ENCODE measurements around the gene POFUT1. TPM values are rescaled to one million over a fixed set of nuclear protein-coding genes. Genes with fewer than 3 reads are reported as not detected.
"Not testable (repeated sequence)": the region's sequence is repeated elsewhere in the genome, so short reads cannot be mapped to it uniquely, and the experiment has no call there.

The POFUT1 gene
- total RNA-seq, 1 experiment from 2014 or later: 29.4 TPM

DNA sequence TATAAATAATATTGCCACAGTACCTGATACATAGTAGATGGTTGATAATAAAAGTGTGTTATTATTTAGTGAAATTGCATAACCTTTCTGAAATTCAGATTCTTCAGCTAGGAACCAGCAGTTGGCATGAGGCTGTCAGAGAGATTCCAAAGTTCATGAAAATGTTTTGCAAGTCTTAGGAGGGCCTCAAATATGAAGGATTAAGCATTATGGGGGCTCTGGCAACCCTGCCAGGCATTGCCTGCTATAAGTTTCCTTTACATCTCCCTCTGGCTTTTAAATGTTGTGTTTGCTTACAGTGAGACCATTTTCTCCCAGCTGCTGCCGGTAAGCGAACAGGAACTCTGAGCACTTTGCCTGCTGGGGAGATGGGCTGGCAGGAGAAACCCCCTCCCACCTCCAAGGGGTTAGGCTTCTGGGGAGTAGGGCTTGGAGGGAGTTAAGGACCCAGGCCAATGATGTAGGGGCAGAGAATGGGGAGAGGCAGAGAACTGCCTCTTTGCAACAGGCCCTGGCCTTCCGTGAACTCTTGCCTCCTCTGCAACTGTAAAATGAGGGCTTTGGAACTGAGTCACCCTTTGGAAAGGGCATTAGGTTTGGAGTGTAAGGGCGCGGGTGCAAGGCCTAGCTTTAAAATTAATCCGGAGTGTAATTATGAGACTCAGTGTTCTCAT, 36.6 kb downstream of the POFUT1 start (continued):
- TF ChIP-seq ZNF121 (CRISPR knock-in tag; IDR thresholded peaks at IDR 0.05) (no peak), ZNF232 (CRISPR knock-in tag; IDR thresholded peaks at IDR 0.05) (no peak)

DNA sequence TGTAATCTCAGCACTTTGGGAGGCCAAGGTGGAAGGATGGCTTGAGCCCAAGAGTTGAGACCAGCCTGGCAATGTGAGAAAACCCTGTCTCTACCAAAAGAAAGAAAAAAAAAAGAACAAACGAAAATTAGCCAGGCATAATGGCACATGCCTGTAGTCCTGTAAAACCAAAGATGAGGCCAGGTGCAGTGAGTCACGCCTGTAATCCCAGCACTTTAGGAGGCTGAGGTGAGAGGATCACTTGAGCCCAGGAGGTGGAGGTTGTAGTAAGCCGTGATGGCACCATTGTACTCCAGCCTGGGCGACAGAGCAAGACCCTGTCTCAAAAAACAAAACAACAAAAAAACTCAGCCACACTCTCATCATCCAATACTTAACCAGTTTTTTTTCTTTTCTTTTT, 37.3 kb downstream of the POFUT1 start:
- TF ChIP-seq ZMAT4 (CRISPR knock-in tag; IDR thresholded peaks at IDR 0.05): no peak
- no peak for TF ChIP-seq ZNF425 (CRISPR knock-in tag; conservative IDR thresholded peaks at IDR 0.05)
- TF ChIP-seq SP1 (CRISPR knock-in tag; conservative IDR thresholded peaks at IDR 0.05): no peak
- no peak for TF ChIP-seq JUN (CRISPR knock-in tag; IDR thresholded peaks at IDR 0.05)
- no peak for TF ChIP-seq SMAD3 (CRISPR knock-in tag; IDR thresholded peaks at IDR 0.05; ENCODE audit: borderline replicate concordance)
- TF ChIP-seq IRF2 (CRISPR knock-in tag; IDR thresholded peaks at IDR 0.05; ENCODE audit: borderline replicate concordance, low read depth): no peak
- TF ChIP-seq, protein P1, sequence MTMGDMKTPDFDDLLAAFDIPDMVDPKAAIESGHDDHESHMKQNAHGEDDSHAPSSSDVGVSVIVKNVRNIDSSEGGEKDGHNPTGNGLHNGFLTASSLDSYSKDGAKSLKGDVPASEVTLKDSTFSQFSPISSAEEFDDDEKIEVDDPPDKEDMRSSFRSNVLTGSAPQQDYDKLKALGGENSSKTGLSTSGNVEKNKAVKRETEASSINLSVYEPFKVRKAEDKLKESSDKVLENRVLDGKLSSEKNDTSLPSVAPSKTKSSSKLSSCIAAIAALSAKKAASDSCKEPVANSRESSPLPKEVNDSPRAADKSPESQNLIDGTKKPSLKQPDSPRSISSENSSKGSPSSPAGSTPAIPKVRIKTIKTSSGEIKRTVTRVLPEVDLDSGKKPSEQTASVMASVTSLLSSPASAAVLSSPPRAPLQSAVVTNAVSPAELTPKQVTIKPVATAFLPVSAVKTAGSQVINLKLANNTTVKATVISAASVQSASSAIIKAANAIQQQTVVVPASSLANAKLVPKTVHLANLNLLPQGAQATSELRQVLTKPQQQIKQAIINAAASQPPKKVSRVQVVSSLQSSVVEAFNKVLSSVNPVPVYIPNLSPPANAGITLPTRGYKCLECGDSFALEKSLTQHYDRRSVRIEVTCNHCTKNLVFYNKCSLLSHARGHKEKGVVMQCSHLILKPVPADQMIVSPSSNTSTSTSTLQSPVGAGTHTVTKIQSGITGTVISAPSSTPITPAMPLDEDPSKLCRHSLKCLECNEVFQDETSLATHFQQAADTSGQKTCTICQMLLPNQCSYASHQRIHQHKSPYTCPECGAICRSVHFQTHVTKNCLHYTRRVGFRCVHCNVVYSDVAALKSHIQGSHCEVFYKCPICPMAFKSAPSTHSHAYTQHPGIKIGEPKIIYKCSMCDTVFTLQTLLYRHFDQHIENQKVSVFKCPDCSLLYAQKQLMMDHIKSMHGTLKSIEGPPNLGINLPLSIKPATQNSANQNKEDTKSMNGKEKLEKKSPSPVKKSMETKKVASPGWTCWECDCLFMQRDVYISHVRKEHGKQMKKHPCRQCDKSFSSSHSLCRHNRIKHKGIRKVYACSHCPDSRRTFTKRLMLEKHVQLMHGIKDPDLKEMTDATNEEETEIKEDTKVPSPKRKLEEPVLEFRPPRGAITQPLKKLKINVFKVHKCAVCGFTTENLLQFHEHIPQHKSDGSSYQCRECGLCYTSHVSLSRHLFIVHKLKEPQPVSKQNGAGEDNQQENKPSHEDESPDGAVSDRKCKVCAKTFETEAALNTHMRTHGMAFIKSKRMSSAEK (CRISPR knock-in tag; IDR thresholded peaks at IDR 0.05; ENCODE audit: borderline replicate concordance): no peak
- TF ChIP-seq, protein P2, sequence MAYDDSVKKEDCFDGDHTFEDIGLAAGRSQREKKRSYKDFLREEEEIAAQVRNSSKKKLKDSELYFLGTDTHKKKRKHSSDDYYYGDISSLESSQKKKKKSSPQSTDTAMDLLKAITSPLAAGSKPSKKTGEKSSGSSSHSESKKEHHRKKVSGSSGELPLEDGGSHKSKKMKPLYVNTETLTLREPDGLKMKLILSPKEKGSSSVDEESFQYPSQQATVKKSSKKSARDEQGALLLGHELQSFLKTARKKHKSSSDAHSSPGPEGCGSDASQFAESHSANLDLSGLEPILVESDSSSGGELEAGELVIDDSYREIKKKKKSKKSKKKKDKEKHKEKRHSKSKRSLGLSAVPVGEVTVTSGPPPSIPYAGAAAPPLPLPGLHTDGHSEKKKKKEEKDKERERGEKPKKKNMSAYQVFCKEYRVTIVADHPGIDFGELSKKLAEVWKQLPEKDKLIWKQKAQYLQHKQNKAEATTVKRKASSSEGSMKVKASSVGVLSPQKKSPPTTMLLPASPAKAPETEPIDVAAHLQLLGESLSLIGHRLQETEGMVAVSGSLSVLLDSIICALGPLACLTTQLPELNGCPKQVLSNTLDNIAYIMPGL (CRISPR knock-in tag; IDR thresholded peaks at IDR 0.05): no peak
- TF ChIP-seq E2F5 (CRISPR knock-in tag; IDR thresholded peaks at IDR 0.05): no peak
- TF ChIP-seq, protein P3, sequence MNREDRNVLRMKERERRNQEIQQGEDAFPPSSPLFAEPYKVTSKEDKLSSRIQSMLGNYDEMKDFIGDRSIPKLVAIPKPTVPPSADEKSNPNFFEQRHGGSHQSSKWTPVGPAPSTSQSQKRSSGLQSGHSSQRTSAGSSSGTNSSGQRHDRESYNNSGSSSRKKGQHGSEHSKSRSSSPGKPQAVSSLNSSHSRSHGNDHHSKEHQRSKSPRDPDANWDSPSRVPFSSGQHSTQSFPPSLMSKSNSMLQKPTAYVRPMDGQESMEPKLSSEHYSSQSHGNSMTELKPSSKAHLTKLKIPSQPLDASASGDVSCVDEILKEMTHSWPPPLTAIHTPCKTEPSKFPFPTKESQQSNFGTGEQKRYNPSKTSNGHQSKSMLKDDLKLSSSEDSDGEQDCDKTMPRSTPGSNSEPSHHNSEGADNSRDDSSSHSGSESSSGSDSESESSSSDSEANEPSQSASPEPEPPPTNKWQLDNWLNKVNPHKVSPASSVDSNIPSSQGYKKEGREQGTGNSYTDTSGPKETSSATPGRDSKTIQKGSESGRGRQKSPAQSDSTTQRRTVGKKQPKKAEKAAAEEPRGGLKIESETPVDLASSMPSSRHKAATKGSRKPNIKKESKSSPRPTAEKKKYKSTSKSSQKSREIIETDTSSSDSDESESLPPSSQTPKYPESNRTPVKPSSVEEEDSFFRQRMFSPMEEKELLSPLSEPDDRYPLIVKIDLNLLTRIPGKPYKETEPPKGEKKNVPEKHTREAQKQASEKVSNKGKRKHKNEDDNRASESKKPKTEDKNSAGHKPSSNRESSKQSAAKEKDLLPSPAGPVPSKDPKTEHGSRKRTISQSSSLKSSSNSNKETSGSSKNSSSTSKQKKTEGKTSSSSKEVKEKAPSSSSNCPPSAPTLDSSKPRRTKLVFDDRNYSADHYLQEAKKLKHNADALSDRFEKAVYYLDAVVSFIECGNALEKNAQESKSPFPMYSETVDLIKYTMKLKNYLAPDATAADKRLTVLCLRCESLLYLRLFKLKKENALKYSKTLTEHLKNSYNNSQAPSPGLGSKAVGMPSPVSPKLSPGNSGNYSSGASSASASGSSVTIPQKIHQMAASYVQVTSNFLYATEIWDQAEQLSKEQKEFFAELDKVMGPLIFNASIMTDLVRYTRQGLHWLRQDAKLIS (CRISPR knock-in tag; IDR thresholded peaks at IDR 0.05; ENCODE audit: borderline replicate concordance): no peak
- ChIA-PET POLR2A (no interaction called here), CTCF (no interaction called here)
- Mint-ChIP-seq H3K36me3 (no peaks in the 10 kb centered on the region), H3K9me3 (no peaks in the 10 kb centered on the region), H3K4me3 (no peak overlapping the region), H3K27ac (no peak overlapping the region), H3K4me1 (peaks cover 6% of the 10 kb centered on the region), H3K27me3 (ENCODE audit: low read depth) (no peaks in the 10 kb centered on the region)
- DNase-seq (ENCODE audit: low spot score) (no peak), ATAC-seq (no peak)

DNA sequence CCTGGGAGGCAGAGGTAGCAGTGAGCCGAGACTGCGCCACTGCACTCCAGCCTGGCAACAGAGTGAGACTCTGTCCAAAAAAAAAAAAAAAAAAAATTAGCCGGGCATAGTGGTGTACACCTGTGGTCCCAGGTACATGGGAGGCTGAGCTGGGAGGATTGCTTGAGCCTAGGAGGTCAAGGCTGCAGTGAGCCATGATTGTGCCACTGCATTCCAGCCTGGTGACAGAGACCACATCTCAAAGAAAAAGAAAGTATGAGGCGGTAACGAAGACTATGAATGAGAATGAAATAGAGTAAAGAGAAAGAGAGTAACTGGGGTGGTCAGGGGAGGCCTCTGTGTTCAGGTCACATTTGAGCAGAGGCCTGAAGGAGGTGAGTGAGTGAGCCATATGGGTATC, 38.5 kb downstream of the POFUT1 start:
- ATAC-seq; H3K9me3 Mint-ChIP-seq; H3K27me3 Mint-ChIP-seq (ENCODE audit: low read depth); H3K4me3 Mint-ChIP-seq; H3K36me3 Mint-ChIP-seq; H3K27ac Mint-ChIP-seq; H3K4me1 Mint-ChIP-seq; CTCF ChIA-PET; POLR2A ChIA-PET; DNase-seq (ENCODE audit: low spot score): not testable (repeated sequence)
